Activated CD8-positive, alpha-beta memory T cell treated with anti-CD3 and anti-CD28 coated beads, Interleukin-2, amount 50 U/mL, for 24 hours (primary cell): ENCODE measurements around the gene CES4A.
A peak's percentile ranks its signal among the peaks of the same experiment; 100 is the strongest.
"Not testable (repeated sequence)": the region's sequence is repeated elsewhere in the genome, so short reads cannot be mapped to it uniquely, and the experiment has no call there.

Experiments used
- DNase-seq: peaks from one replicate; pipeline ENCODE4 v3.0.0-alpha.2; 2020; ENCODE audit errors: extremely low read depth

Gene CES4A

GRCh38 chr16:66988197-66988788, at the start of gene CES4A:
Gene CES4A (plus strand): TSS chr16:66988589. CDS start chr16:66988773, 184 bp downstream.
- no peak for DNase-seq

GRCh38 chr16:66939366-66939765, 49.0 kb upstream of the CES4A start:
- DNase-seq, result no peak

GRCh38 chr16:66940236-66940635, 48.2 kb upstream of the CES4A start:
- DNase-seq, result no peak

- DNase-seq, result no peak
Measured at GRCh38 chr16:66942981-66943380, 45.4 kb upstream of the CES4A start.

GRCh38 chr16:66943426-66944053, 44.8 kb upstream of the CES4A start:
- no peak for DNase-seq

GRCh38 chr16:66944054-66944441, 44.3 kb upstream of the CES4A start:
- DNase-seq, result no peak

- DNase-seq, result not testable (repeated sequence)
Measured at GRCh38 chr16:66944971-66945370, 43.4 kb upstream of the CES4A start.

- no peak for DNase-seq
Measured at GRCh38 chr16:66945939-66946338, 42.5 kb upstream of the CES4A start.

GRCh38 chr16:66946541-66946940, 41.8 kb upstream of the CES4A start:
- DNase-seq, result no peak

GRCh38 chr16:66946974-66947301, 41.5 kb upstream of the CES4A start:
- no peak for DNase-seq

GRCh38 chr16:66947302-66948065, 40.9 kb upstream of the CES4A start:
- peak; percentile 73 for DNase-seq

- DNase-seq, result no peak
Measured at GRCh38 chr16:66948134-66948836, 40.1 kb upstream of the CES4A start.

- DNase-seq, result no peak
Measured at GRCh38 chr16:66948837-66949225, 39.6 kb upstream of the CES4A start.

- no peak for DNase-seq
Measured at GRCh38 chr16:66949472-66949871, 38.9 kb upstream of the CES4A start.

GRCh38 chr16:66950437-66950836, 38.0 kb upstream of the CES4A start:
- DNase-seq, result no peak

GRCh38 chr16:66950971-66951790, 37.2 kb upstream of the CES4A start:
- DNase-seq, result no peak

- no peak for DNase-seq
Measured at GRCh38 chr16:66952430-66953110, 35.8 kb upstream of the CES4A start.

- no peak for DNase-seq
Measured at GRCh38 chr16:66953462-66954096, 34.8 kb upstream of the CES4A start.

GRCh38 chr16:66954097-66954659, 34.2 kb upstream of the CES4A start:
- DNase-seq, result peak; percentile 54
